ENCODE results near the gene HTR3D. TPM values are rescaled to one million over a fixed set of nuclear protein-coding genes. Genes with fewer than 3 reads are reported as not detected.

Gene HTR3D
- total RNA-seq, 4 donors from 2014 or later, result not detected

- Histone ChIP-seq H3K4me3 (no peak overlapping the region), H3K36me3 (no peaks in the 10 kb centered on the region), H3K27me3 (no peaks in the 10 kb centered on the region), H3K9me3 (no peaks in the 10 kb centered on the region), H3K4me1 (no peaks in the 10 kb centered on the region), H3K27ac (no peak overlapping the region)
- 45 to 73% methylated on average over 2 of the region's 2 CpGs for WGBS, 2 donors (ENCODE audit: low coverage in 1 of 2)
- ATAC-seq, result no peak
- TF ChIP-seq POLR2A (IDR thresholded peaks at IDR 0.05), result no peak
- no peak for TF ChIP-seq CTCF (IDR thresholded peaks at IDR 0.05)
These were observed 50.9 kb downstream of the HTR3D start for GRCh38 chr3:184082465-184082864.

GRCh38 chr3:184085389-184085852, 53.9 kb downstream of the HTR3D start:
- H3K36me3 ChIP-seq, result no peaks in the 10 kb centered on the region
- H3K27me3 ChIP-seq, result no peaks in the 10 kb centered on the region
- ATAC-seq, result no peak
- TF ChIP-seq POLR2AphosphoS5 (IDR thresholded peaks at IDR 0.05), result no peak
- TF ChIP-seq EP300 (IDR thresholded peaks at IDR 0.05), result no peak
- TF ChIP-seq CTCF (IDR thresholded peaks at IDR 0.05), result no peak
- no peak for TF ChIP-seq POLR2A (IDR thresholded peaks at IDR 0.05)
- no peaks in the 10 kb centered on the region for H3K9me3 ChIP-seq
- no peaks in the 10 kb centered on the region for H3K4me1 ChIP-seq
- H3K27ac ChIP-seq, result no peak overlapping the region
- no peak overlapping the region for H3K4me3 ChIP-seq
- WGBS, 2 donors (ENCODE audit: low coverage in 1 of 2), result 26 to 39% methylated on average over 3 of the region's 3 CpGs

Small RNA genes within 50 kb of the gene (small RNA-seq; reads per million reads assigned to genes)
- 0 reads per million in 4 donors for gene RF00019

Other genes with a start within 250 kb of the HTR3D start
- gene MAP6D1, start 206.2 kb upstream of the HTR3D start, total RNA-seq, result 1 to 10 TPM in 2 of 4 donors, under 1 TPM in 2; 0.35 to 4.9 (median 2.4) TPM
- 10 to 100 TPM; 40.6 to 55.7 (median 54.7) TPM for gene PARL, start 146.9 kb upstream of the HTR3D start, total RNA-seq
- gene ABCC5, start 13.9 kb upstream of the HTR3D start, total RNA-seq, result 10 to 100 TPM; 16.2 to 25.1 (median 17.5) TPM
- gene HTR3C, start 21.3 kb downstream of the HTR3D start, total RNA-seq, result not detected
- not detected for gene HTR3E, start 65.3 kb downstream of the HTR3D start, total RNA-seq
- gene EIF2B5, start 103.6 kb downstream of the HTR3D start, total RNA-seq, result 10 to 100 TPM; 36.2 to 49.2 (median 44.3) TPM
- 100 to 1,000 TPM in 1 of 4 donors, 10 to 100 TPM in 3; 56.8 to 117 (median 66.4) TPM for gene DVL3, start 123.6 kb downstream of the HTR3D start, total RNA-seq
- 100 to 1,000 TPM; 234 to 322 (median 288) TPM for gene AP2M1, start 143.1 kb downstream of the HTR3D start, total RNA-seq
- 10 to 100 TPM; 31.8 to 54.9 (median 39.5) TPM for gene ABCF3, start 154.5 kb downstream of the HTR3D start, total RNA-seq
- under 1 TPM in 2 of 4 donors, not detected in 2; 0.10 to 0.54 TPM for gene VWA5B2, start 197.8 kb downstream of the HTR3D start, total RNA-seq
- 10 to 100 TPM; 30.0 to 62.6 (median 38.6) TPM for gene ALG3, start 217.2 kb downstream of the HTR3D start, total RNA-seq
- gene EEF1AKMT4, start 217.9 kb downstream of the HTR3D start, total RNA-seq, result 1 to 10 TPM; 1.4 to 3.8 (median 2.2) TPM
- not detected for gene CAMK2N2, start 229.8 kb downstream of the HTR3D start, total RNA-seq
- under 1 TPM; 0.12 to 0.67 (median 0.52) TPM for gene ECE2, start 244.3 kb downstream of the HTR3D start, total RNA-seq